PC-9 (cell line): ENCODE measurements around the gene ARHGAP42.

Experiments
- CTCF ChIP-seq: fragments of 200-600 bp; sonication (generic); conservative IDR thresholded peaks from 2 replicates; pipeline ENCODE4 v1.6.1; 2017; ENCODE audit warnings: mixed run types, antibody characterized with exemption, mild to moderate bottlenecking, moderate library complexity
- EZH2 ChIP-seq: fragments of 200-600 bp; sonication (generic); IDR thresholded peaks from 2 replicates; pipeline ENCODE4 v1.8.0; 2017; ENCODE audit warnings: antibody characterized with exemption, low read depth

GRCh38 chr11:100837311-100837710 lies 150.2 kb downstream of the ARHGAP42 start:
- TF ChIP-seq EZH2: no peak
- TF ChIP-seq CTCF: no peak
